ENCODE measurements around the gene SLC31A1.

DNA sequence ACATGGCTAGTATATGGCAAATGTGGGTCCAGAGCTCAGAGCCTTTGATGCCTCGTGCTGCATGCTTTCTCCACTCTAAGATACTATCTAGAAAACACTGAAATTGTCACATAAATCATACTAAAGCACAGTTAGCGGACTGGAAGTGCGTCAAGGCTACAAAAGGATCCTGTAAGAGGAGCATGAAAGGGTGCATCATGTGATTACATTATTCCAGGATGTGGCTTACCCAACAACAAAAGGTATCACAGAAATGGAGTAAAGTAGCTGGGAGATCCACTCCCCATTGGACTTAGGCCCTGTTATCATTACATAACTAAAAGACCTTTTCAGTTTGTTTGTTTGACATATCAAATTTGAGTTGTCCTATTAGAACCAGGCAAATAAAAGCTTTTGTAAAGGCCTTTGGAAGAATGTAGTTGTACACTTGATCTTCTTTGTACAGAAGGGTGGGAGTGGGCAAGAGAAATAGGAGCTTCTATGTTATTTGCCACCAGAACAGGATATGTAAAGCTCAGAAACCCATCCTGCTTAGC is 6.9 kb downstream of the SLC31A1 start:
- TF ChIP-seq, protein P1, sequence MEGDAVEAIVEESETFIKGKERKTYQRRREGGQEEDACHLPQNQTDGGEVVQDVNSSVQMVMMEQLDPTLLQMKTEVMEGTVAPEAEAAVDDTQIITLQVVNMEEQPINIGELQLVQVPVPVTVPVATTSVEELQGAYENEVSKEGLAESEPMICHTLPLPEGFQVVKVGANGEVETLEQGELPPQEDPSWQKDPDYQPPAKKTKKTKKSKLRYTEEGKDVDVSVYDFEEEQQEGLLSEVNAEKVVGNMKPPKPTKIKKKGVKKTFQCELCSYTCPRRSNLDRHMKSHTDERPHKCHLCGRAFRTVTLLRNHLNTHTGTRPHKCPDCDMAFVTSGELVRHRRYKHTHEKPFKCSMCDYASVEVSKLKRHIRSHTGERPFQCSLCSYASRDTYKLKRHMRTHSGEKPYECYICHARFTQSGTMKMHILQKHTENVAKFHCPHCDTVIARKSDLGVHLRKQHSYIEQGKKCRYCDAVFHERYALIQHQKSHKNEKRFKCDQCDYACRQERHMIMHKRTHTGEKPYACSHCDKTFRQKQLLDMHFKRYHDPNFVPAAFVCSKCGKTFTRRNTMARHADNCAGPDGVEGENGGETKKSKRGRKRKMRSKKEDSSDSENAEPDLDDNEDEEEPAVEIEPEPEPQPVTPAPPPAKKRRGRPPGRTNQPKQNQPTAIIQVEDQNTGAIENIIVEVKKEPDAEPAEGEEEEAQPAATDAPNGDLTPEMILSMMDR (IDR thresholded peaks at IDR 0.05), result no peak
- no peak for TF ChIP-seq POLR2A (IDR thresholded peaks at IDR 0.05)

Measured in Peyer's patch (tissue), 4 donors.